NCI-H82 treated with DMSO at 0.1 percent for 48 hours (cell line): Measurements from ENCODE around the gene ARSB.
"Not testable (repeated sequence)": the region's sequence is repeated elsewhere in the genome, so short reads cannot be mapped to it uniquely, and the experiment has no call there.

Experiments
- DNase-seq: peaks from one replicate; lab custom pipeline; 2025; ENCODE audit not compliant: unreplicated experiment; lab: John Stamatoyannopoulos, UW

The ARSB gene

GRCh38 chr5:78958672-78959445 is 26.3 kb downstream of the ARSB start:
- DNase-seq = no peak

GRCh38 chr5:78956901-78957300 is 28.2 kb downstream of the ARSB start:
- no peak for DNase-seq

GRCh38 chr5:78953092-78953800 is 31.9 kb downstream of the ARSB start:
- DNase-seq = no peak

- DNase-seq = no peak
Measured at GRCh38 chr5:78930721-78931120, 54.4 kb downstream of the ARSB start.

- DNase-seq = no peak
Measured at GRCh38 chr5:78929833-78930232, 55.3 kb downstream of the ARSB start.

GRCh38 chr5:78927657-78928282 is 57.3 kb downstream of the ARSB start:
- DNase-seq = no peak

- no peak for DNase-seq
Measured at GRCh38 chr5:78926252-78926651, 58.9 kb downstream of the ARSB start.

- DNase-seq = no peak
Measured at GRCh38 chr5:78925129-78925876, 59.8 kb downstream of the ARSB start.

GRCh38 chr5:78923622-78923970 is 61.5 kb downstream of the ARSB start:
- no peak for DNase-seq

GRCh38 chr5:78922879-78923621 is 62.1 kb downstream of the ARSB start:
- no peak for DNase-seq

GRCh38 chr5:78920604-78921003 is 64.5 kb downstream of the ARSB start:
- DNase-seq = no peak

- no peak for DNase-seq
Measured at GRCh38 chr5:78919796-78920195, 65.3 kb downstream of the ARSB start.

GRCh38 chr5:78916044-78916443 is 69.1 kb downstream of the ARSB start:
- no peak for DNase-seq

- DNase-seq = no peak
Measured at GRCh38 chr5:78915170-78915569, 69.9 kb downstream of the ARSB start.

GRCh38 chr5:78912811-78913210 is 72.3 kb downstream of the ARSB start:
- no peak for DNase-seq

- DNase-seq = no peak
Measured at GRCh38 chr5:78912085-78912771, 72.9 kb downstream of the ARSB start.

GRCh38 chr5:78909224-78909983 is 75.7 kb downstream of the ARSB start:
- not testable (repeated sequence) for DNase-seq

- DNase-seq = peak; percentile 54
Measured at GRCh38 chr5:78908173-78909061, 76.7 kb downstream of the ARSB start.
